ENCODE measurements around the gene SLC35F3.

DNA sequence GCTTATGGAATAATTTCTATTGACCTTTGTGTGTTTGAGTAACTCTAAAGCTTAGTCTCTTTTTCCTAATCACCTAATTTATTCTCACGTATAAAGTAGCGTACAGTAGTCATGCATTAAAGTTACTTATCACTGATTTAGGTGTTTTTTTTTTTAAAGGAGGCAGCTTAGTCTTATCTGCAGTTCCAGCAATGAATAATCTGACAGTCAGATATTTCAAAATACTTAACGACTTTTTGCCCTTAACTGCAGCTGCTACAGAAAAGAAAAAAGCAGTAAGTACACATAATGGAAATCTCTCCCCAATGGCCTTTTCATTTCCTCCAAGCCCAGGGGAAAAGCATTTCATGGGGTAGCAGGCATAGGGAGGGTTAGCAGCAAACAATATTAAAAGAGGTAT is 54.6 kb downstream of the SLC35F3 start:
- no peak for TF ChIP-seq POLR2A (IDR thresholded peaks at IDR 0.05)
- TF ChIP-seq, protein P1, sequence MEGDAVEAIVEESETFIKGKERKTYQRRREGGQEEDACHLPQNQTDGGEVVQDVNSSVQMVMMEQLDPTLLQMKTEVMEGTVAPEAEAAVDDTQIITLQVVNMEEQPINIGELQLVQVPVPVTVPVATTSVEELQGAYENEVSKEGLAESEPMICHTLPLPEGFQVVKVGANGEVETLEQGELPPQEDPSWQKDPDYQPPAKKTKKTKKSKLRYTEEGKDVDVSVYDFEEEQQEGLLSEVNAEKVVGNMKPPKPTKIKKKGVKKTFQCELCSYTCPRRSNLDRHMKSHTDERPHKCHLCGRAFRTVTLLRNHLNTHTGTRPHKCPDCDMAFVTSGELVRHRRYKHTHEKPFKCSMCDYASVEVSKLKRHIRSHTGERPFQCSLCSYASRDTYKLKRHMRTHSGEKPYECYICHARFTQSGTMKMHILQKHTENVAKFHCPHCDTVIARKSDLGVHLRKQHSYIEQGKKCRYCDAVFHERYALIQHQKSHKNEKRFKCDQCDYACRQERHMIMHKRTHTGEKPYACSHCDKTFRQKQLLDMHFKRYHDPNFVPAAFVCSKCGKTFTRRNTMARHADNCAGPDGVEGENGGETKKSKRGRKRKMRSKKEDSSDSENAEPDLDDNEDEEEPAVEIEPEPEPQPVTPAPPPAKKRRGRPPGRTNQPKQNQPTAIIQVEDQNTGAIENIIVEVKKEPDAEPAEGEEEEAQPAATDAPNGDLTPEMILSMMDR (IDR thresholded peaks at IDR 0.05) = no peak

All from right lobe of liver (tissue), 4 donors.